NCI-H1930 (cell line): ENCODE data around the gene MAPKAPK2.

Experiments used
- DNase-seq, 2 experiments: peaks; one replicate each; lab custom pipeline; 2025; lab: John Stamatoyannopoulos, UW

Gene MAPKAPK2

GRCh38 chr1:206684003-206684402 lies 702 bp upstream of the MAPKAPK2 start:
- no peak for DNase-seq

GRCh38 chr1:206685334-206685768 lies 646 bp downstream of the MAPKAPK2 start:
- no peak for DNase-seq

- no peak for DNase-seq
Measured at GRCh38 chr1:206685769-206686477, 1.2 kb downstream of the MAPKAPK2 start.

DNA sequence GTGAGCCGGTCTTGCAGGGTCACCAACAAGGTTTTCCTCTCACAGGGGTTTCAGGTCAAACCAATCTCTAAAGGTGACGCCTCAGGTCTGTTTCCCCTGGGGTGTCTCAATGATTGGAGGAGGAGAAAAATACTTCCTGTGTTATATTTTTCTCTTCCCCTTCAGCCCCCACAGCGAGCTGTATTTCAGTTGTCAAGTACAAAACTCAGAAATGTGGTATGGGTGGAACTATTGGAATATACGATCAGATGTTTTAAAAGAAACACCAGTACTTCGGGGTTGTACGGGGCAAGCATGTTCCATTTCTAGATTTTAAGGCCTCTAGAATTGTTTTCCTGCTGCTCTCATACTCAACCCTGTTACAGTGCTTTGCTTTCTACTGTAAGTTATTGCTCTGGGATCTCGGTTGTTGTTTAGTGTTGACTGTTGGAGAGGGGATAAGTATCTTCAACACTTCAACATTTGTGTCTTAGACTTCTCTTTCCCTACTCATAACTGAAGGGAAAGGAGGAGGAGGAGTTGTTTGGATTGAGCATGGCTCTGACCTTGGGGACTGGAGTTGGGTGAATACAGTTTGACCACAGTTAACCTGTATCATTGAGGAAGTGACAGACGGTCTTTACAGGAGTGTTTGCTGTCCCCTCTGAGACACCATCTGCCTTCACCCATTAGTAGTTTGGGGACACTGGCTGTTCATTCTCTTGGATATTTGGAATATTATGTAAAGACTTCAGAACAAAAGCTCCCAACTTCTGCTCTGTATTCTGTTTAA lies 2.0 kb downstream of the MAPKAPK2 start:
- DNase-seq, result no peak

DNA sequence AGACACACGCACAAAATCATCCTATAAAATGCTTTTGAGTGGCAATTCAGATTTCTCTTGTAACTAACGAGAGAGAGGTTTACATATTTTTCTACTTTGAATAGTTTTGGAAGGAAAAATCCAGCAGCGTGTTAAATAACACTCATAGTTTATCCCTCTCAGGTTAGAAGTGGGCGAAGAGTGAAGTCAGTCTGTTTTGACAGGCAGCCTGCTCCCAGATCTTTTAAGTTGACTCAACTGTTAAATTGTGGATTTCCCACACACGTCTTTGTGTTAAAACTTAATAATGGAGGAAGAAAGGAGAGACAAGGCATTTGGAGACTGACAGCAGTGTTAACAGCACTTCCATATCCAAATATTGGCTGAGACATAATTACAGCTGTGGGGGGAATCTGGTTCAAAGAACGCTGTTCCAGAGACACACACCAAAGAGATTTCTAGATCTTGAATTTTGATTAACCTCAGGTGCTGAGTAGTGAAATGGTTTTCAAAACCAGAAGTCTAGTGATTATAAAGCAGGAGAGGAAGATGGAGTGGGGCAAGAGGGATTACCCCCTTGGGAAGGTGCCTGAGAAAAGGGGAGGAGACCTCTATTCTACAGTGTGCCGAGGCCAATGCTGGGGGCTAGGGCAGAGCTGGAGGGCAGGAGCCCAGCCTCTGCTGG lies 2.7 kb downstream of the MAPKAPK2 start:
- no peak for DNase-seq

DNA sequence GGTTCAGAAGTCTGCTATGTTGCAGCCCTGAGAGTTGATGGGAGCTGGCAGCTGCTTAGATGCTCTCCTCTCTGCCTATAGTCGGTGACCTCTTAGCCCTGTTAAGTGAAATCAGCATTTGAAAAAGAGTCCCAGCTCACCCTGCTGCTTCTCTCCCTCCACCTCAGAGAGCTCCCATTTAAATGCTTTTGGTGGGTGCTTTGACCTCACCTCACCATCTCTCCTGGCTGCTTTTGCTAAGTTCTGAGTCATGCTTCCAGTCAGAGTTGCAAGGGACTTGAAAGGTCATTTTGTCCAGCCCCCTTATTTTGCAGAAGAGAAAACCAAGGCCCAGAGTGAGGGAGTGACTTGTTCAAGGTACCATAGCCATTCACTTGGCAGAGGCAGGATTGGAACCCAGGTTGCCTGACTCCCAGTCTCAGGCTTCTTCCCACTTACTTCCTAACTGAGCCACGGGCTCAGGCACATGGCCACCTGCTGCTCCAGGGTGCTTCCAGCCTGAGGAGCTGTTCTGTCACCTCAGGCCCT lies 3.3 kb downstream of the MAPKAPK2 start:
- no peak for DNase-seq

- DNase-seq, result no peak
Measured at GRCh38 chr1:206690516-206690915, 5.8 kb downstream of the MAPKAPK2 start.

DNA sequence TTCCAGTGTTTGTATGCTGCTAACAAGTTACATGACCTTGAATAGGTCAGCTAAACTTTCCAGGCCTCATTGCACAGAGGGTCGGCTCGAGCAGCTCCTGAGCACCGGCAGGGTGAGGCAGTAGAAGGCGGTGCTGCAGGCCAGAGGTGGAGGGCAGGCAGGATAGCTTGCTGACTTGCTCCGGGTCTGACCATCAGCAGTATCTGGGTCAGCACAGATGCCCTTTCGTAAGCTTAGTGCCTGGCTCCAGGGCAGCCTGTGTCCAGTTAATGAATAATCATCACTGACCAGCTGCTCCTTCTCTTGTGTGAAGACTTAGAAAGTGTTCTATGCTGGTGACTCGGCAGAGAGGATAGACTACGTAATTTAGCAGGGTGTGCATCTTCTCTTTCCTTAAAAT lies 6.9 kb downstream of the MAPKAPK2 start:
- no peak for DNase-seq

DNA sequence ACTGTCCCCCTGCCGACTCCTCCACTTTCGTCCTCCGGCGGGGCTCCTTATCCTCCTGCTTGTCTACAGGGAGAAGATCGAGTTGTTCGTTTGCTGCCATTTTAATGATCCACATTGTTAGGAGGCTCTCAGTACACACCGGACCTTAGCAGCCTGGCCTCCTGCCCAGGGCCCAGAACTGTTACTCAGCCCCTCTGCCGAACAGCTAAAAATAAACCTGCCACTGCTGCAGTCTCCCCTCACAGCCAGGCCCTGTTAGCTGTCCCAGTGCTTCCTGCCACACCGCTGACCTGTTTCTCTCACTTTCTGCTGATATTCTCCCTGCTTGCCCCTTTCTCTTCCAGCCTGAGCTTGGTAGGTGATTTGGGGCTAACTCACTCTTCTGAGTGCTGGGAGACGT lies 8.3 kb downstream of the MAPKAPK2 start:
- DNase-seq, result no peak

DNA sequence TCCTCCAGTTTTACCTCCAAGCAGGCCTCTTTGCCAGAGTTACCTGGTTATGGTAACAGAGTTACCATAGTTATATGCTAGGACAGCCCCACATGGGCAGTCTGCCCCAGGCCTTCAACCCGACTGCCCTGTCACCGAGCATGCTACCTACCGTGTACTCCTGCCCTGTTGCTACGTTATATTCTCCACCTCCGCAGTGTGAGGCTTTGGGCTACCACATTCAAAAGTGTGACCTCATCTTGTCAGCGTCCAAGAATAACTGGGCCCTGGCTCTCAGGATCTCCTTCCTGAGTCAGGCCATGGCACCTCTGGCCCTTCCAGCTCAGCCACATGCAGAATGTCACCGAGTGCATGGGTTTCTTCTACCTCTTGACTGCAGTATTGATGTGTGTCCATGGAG lies 8.9 kb downstream of the MAPKAPK2 start:
- no peak for DNase-seq

DNA sequence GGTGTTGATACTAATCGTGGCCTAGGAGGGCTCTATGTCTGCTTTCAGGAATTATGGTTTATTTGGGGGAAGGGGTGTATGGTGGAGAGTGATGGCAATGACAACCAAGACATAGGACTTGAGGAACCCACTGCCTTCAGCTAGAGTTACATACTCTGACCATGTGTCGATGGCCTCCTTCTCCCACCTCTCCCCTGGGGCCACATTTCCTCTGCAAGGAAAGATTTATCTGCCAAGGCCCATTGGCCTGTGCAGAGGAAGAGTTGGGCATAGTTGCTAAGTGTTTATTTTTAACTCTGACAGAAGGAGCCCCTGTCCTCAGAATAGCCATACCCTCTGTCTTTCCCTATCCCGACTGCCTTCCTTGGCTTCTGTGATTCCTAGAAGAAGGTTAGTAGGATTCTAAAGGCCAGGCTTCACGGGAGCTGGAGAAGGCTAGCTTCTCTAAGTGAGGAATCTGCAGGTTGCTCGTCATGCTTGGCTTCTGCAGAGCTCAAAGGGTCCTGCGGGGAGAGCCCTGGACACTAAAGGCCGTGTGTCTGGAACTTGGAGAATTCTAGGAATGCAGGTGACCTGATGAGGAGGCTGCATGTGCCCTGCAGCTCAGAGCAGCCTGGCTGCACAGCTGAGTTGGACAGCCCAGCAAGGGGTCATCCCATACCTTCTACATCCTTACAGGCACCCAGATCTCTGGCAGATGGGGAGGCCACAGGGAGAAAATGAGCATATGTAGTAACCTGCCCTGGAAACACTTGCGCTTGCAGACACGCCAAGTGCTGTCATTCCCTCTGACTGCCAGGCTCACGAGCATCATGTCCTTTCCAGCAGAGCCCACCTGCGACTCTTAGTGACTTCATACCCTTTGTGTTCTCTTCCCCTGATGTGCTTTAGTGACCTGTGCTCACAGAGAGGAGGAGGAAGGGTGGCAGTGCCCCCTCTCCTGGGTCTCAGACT lies 9.7 kb downstream of the MAPKAPK2 start:
- no peak for DNase-seq

DNA sequence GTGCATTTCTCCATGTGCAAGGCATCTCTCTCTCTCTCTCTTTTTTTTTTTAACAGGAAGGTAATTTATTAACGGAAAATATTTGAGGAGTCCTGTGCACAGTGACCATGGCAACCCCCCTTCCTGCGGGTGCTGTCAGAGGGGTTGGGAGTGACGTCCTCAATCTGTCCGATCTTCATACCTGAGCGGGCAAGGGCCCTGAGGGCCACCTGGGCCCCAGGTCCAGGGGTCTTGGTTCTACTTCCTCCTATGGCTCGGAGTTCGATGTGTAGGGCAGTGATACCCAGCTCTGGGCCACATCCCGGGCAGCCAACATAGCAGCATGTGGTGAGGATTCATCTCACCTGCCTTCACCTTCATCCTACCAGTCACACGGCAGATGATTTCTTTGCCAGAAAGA lies 11.0 kb downstream of the MAPKAPK2 start:
- no peak for DNase-seq

DNA sequence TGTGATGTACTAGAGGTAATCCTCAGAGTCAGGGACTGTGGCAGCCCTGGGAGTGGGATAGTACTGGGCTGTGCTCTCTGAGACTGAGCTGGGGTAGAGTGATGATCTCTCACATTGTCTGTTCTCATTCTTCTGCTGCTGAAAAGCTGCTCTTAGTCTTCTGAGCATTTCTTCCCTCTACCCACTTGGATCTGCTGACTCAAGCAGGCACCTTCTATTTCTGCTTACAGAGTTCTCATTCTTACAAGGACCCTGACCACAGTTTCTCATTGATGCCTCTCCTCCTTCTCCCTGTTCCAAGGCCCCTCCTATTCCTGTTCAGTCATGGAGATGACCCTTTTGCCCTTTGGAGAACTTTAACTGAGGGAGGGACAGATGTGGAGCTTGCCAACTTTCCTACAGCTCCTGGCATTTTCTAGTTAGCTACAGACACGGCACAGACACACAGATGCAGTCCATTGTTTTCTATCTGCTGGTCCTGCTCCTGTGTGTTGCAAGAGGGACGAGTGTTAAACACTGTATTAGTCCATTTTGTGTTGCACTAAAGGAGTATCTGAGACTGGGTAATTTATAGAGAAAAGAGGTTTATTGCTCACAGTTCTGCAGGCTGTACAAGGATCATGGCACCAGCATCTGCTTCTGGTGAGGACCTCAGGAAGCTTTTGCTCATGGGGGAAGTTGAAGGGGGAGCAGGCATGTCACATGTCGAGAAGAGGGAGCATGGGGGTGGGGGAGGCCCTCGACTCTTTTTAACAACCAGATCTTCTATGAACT lies 12.3 kb downstream of the MAPKAPK2 start:
- DNase-seq, result no peak

- no peak for DNase-seq
Measured at GRCh38 chr1:206698011-206698410, 13.3 kb downstream of the MAPKAPK2 start.

DNA sequence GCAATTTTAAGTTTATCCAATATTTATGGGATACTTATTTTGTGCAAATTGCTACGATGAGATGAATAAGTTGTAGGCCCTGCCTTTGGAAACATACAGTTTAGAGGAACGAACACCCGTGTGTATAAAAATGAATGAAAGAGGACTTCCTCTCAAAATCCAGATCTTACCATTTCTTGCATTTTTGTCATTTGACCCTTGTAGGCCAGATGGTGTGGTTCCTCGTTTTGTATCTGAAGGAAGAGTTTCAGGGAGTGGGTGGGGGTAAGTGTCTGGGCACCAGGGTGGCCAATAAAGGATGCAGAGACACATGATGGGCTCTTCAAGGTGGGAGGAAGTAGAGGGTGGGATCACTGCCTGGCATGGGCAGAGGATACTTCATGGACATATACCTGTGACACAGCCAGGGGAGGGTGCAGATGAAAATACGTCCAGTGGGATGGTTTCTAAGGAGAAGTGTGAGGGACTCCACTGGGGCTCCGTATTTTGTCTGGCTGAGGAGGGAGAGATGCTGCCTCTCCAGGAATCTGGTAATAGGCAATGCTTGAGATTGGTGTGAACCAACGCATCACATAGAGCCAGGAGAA lies 14.4 kb downstream of the MAPKAPK2 start:
- no peak for DNase-seq

DNA sequence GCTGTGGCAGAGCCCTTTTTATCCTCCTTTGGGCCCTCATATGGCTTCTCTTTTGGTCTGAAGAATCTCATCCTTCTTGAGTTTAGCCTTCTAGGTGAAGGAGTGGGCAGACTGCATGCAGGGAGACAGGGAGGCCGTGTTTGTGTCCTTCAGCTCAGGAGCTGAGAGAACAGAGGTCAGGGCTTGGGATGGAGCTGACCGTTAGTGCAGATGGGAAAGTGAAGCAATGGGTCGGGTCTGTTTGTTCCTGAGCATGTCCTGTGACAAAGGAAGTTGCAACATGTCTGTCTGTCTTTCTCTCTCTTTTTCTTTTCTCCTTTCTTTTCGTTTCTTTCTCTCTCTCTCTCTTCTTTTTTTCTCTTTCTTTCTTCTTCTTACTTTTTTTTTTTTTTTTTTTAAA lies 14.9 kb downstream of the MAPKAPK2 start:
- no peak for DNase-seq

DNA sequence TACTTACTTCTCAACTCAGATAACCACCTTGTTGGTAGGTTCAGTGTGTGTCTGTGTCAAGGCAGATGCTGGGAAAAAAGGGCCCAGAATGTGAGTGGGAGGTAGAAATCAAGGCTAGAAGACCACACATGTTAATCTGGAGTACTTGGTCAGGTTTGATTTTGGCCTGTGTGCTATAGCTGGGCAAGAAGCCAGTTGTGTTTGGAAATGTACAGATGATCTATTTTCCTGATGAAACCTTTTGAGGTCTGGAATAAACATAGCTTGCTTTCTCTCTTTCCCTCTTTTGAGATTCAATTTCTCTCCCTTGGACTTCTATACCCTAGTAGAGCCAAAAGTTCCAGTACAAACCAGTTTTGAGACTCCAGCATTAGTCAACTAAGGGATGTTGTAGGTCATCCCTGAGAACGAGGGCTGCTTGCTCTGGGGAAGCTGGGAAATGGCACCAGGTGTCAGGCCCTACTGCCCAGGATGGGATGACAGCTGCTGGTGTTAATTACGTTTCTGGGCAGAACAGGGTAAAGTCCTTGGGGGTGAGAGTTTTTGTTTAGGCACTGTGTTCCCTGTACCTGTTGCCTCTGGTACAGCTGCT lies 15.8 kb downstream of the MAPKAPK2 start:
- no peak for DNase-seq

DNA sequence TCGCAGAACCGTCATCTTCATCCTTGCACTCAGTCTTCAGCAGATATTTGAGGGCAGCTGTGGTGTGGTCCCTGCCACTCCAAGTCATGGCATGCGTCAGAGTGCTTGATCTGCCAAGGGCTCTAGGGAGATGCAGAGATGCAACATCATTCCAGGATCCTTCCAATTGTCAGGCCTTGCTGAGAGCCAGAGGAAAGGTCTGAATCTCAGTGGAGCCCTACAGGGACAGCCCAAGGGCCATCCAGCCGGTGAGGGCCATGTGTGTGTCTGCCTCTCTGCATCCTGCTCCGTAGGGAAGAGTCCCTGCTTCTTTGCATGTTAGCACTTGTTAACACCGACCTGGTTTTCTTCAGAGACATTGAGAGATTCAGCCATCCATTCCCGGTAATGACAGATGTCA lies 17.6 kb downstream of the MAPKAPK2 start:
- DNase-seq, result no peak

GRCh38 chr1:206702803-206703202 lies 18.1 kb downstream of the MAPKAPK2 start:
- no peak for DNase-seq

DNA sequence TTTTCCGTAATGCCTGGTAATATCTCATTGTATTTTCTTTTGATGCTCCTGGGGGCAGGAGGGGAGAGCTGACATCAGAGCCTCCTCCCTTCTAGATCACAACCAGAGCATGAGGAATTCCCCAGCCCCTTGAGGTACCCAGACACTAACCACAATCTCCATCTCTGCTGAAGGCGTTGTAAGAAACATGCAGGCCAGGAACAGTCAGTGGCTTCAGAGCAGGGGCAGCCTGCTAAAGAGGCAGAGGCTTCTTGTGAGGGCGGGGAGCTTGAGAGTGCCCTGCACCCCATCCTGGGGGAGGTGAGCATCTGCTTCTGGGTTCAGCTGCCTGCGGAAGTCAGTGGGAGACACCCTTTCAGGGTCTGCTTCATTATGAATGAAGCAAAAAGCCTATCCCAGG lies 19.0 kb downstream of the MAPKAPK2 start:
- no peak for DNase-seq
